GM21360 (cell line): ENCODE results near the gene AGAP1.

ENCODE experiments used
- ATAC-seq: cut with Tn5 transposase; IDR thresholded peaks from one replicate; pipeline ENCODE4 v1.9.1; 2021; ENCODE audit warnings: mild to moderate bottlenecking, moderate library complexity; ENCODE audit not compliant: unreplicated experiment

AGAP1 gene

DNA sequence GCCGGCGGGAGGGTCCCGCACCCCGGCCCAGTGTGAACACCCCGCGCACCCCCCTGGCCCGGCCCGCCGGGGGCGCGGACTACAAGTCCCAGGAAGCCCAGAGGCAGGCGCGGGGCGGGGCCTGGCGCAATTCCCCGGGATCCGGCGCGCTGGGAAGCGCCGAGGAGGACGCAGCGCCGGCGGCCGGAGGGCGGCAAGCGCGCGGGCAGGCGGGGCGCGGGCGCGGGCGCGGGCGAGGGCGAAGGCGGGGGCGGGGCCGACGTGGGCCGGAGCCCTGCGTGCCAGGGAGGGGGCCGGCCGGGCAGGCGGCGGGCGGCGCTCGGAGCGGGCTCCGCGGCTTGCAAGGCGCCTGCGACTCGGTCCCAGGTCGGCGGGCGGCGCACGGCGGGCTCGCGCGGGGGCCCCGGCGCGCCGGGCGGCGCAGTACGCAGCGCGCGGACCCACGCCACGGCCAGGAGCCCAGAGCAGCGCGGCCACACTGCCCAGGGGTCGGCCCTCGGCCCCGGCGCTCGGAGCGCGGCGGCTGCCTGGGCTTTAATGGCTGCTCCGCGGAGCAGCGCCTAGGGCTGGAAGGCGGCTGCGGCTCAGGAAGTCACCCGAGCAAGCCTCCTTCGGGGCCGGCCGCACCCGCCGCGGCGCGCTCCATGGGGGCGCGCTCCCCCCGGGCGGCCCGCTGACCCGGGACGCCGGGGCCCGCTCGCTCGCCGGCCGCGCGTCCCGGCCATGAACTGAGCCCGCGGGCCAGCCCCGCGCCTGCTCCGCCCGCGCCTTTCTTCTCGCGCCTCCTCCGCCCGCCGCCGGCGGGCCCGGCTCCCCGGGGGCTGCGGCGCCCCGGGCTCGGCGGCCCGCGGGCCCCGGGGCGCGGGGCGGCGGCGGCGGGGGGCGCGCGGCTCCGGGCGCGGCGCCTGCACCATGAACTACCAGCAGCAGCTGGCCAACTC lies at the start of gene AGAP1:
TSS of gene AGAP1 (plus strand) at position 269 of the 941 bp plus-strand sequence.
- ATAC-seq = peak; percentile 66

DNA sequence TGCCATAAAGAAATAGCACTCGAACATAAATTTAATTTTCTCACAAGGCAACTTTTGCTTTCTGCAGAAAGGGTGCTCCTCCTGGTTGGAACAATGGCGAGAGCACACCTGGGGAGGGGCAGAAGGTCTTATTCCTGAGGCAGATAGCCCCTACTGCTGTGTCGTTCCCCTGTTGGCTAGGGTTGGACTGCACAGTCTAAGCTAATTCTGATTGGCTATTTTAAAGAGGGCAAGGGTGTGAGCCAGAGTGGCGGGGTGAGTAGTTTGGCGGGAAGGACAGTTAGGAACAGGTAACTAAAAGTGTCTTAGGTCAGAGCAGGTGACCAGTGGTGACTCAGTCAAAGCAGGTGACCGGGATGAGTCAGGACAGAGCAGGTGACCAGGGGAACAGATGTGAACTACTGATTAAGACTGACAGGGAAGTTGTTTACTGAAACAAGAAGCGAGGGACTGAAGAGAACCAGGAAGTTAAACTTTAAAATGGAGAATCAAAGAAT lies 49.7 kb upstream of the AGAP1 start:
- ATAC-seq = no peak

DNA sequence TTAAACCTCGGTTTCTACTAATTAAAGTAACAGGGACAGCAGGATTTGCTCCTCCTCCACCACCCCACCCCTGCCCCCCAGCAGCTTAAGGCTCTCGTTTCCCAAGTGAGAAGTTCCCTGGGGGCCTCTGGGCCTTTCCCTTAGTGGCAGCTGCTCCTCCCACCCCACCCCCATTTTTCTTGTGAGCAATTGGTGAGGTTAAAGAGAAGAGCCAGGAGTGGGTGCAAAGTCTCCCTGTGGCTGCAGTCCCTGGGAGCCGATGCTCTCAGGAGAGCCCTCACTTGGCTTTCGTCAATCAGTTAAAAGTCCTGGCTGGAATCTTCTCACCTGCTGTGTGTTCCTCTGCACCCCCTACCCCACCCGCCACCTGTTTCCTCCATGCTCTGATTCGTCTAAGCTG lies 48.7 kb upstream of the AGAP1 start:
- no peak for ATAC-seq

DNA sequence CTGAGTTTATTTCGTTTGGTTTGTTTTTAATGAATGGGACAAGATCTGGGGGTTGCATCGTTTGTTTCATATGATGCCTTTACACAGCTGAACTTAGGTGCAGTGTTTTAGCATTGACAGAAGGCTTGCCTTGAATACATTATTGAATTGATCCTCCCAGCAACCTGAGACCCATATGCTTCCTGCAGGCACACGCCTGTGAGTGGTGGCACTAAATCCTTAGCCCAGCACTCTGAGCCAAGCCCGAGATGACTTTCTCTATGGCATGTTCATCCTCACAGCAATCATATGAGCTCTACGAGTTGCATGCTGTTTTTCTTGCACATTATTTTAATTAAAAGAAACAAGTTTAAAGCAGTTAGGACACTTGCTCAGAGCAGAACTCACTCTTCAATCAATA lies 47.8 kb upstream of the AGAP1 start:
- no peak for ATAC-seq

DNA sequence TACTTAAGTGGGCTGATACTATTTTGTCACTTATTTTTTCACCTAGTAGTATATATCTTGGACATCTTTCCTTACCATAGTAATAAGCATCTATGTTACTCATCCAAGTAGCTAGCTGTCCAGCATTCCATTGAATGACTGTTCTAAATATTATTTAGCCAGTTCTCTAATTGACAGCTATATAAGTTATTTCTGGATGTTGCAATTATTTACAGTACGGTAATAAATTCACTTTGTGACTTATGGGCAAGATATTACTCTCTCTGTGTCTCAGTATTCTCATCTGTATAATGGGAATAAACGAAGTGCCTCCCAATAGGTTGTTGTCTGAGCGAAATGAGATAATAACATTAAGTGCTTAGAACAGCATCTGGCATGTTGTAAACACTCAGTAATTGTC lies 46.6 kb upstream of the AGAP1 start:
- no peak for ATAC-seq

DNA sequence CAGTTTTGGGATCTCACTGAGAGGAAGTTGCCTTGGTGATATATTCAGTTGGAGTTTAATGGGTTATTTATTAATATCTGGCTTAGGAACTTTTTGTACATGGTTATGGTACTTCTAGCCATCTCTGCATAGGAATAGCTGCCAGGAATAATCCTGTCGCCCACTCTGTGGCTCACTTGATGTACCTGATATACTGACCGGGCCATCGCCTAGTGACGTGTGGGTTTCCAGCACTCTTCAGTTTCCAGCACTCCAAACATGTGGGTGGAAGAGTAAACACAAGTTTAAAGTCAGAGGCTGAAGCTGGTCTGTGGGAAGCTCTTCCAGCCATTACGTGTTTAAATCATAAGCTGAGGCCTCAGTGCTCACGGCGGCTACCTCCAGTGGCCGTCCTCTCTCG lies 44.3 kb upstream of the AGAP1 start:
- ATAC-seq = no peak

DNA sequence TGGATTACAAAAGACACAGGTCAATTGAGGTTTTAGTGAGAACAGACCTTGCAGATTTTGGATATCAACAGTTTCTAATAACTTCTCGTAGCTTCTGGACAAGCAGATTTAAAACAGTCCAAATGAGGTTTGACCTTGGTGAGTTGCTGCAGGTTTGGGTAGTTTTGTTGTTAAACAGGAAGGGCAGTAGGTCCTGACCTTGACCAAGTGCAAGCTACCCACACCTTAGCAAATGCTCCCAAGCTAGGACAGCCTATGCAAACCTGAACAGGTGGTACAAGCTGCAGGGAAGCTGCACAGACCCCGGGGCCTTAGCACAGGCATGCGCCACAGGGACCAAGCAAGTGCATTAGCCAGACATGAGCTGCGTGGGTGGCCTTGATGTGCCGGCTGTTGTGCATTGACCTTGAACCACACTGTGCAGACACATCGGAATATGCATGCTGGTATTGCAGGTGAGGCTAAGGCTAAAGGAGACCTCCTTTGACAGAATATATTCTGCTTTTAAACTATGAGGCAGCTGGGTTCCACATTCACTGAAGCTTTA lies 40.2 kb upstream of the AGAP1 start:
- no peak for ATAC-seq

DNA sequence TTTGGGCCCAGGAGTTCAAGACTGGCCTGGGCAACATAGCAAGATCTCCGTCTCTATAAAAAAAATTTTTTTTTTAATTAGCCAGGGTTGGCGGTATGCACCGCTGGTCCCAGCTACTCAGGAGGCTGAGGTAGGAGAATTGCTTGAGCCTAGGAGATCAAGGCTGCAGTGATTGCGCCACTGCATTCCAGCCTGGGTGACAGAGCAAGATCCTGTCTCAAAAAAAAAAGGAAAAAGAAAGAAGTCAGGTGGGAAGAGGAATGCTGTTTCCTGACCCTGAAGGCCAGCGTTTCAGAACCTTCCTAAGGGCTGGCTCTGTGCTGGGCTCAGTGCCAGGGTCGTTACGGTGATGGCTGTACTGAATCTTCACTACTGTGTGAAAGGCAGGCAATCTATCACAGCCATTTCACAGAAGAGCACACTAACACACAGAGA lies 35.0 kb upstream of the AGAP1 start:
- ATAC-seq = no peak

DNA sequence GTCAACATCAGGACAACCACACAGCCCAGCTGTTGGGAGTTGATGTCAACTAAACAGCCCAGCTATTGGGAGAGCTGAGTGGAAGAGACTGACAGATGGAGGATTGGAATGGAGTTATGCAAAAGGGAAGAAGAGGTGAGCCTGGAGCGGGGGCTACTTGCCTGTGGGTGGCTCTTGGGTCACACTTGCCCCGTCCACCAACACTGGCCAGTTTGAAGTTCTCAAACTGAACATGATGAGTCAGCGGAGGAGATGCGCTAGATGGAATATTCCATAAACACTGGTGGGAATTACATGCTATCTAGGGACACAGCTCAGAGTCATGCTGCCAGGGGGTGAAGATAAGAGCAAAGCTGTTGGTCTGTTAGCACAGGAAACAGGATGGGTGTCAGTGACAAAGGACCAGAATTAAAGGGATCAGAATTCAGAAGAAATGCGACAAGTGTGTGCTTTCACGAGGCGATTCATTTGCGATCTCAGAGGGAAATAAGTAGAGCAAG lies 33.2 kb upstream of the AGAP1 start:
- ATAC-seq = no peak

DNA sequence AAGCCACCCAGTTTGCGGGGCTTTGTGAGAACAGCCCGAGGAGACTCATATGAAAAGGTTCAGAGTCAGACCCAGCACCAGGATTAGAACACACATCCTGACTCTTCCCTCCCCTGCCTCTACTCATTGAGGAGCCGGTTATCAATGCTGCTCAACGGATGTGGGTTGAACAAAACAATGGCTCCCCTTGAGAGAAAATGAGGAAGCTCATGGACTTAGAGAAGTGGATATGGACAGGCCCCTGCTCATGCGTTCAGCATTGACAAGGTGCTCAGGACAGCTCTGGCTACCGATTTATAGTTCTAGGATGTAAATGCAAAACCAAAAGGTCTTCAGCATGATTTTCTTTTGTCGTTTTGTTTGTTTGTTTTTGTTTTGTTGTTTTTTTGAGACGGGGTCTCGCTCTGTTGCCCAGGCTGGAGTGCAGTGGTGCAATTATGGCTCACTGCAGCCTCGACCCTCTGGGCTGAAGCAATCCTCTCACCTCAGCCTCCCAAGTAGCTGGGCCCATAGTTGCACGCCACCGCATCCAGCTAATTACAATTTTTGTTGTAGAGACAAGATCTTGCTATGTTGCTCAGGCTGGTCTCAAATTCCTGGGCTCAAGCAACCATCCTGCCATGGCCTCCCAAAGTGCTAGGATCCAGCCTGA lies 32.0 kb upstream of the AGAP1 start:
- ATAC-seq = no peak

DNA sequence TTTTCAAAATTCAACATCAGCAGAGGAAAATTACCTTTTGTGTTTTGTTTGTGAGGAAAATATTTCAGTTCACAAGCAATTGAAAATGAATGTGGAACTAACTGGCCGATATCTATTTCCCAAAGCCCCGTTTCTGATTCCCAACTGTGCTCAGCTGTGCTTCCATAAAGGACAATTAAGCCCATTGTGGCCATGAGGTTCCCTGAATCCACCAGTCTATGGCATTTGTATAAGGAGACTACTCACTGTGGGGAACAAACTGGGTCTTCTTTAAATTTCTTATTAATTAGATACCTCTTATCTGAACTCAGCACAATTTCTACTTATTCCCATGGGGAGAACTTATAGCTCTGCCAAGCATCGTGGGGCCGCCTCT lies 31.4 kb upstream of the AGAP1 start:
- no peak for ATAC-seq

DNA sequence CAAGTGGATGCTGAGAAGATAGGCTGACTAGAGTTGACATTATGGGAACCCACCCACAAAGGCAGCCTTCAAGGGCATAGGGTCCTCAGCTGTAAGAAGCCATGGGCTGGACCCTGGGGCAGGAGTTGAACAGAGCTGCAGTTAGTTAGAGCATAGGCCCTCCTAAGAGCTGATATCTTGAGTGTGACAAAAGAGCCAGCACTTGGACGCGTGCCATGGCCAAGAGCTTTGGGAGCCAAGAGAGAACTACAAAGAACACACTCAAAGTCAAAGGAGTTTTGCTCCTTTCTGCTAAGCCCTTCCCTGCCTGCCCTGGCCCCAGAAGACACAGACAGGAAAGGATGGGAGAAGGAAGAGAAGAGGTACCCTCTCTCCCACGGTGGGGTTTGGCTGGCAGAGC lies 29.9 kb upstream of the AGAP1 start:
- no peak for ATAC-seq

DNA sequence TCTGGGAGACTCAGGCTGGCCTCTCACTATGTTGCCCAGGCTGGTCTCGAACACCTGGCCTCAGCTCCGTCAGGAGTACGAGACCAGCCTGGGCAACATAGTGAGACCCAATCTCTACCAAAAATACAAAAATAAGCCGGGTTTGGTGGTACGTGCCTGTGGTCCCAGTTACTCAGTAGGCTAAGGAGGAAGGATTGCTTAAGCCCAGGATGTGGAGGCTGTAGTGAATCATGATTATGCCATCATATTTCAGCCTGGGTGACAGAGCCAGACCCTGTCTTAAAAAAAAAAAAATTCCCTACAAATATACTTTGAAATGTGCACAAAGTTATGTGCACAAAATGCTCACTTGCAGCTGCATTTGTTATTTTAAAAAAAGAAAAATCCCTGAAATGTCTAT lies 26.3 kb upstream of the AGAP1 start:
- no peak for ATAC-seq

DNA sequence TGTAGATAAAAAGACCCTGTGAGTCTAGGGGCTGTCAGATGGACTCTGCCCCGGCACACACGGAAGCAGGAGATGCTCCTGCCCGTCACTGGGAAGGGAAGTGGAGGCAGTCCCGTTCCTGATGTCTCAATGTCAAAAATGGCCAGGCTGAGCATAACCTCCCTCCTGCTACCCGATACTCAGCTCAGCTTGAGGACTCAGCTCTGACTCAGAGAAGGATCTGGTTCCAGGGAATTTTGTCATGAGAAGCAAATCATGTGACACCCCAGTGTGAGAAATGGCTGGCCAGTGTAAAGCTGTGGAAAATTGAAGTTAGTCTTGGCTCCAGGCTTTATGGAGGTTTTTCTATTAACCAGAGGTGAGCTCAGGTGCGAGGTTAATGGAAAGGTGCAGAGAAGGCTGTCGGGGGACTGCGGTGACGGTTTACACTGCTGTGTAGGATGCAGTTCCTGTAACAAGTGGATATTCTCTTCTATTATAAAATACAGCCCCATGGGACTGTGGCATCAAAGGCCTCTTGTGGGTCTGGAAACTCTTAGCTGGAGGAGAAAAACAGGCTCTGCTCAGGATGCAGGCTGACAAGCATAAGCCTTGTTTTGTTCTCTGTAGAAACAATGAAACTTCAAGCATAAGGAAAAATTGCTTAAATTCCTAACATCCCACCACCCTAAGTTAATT lies 24.7 kb upstream of the AGAP1 start:
- no peak for ATAC-seq

DNA sequence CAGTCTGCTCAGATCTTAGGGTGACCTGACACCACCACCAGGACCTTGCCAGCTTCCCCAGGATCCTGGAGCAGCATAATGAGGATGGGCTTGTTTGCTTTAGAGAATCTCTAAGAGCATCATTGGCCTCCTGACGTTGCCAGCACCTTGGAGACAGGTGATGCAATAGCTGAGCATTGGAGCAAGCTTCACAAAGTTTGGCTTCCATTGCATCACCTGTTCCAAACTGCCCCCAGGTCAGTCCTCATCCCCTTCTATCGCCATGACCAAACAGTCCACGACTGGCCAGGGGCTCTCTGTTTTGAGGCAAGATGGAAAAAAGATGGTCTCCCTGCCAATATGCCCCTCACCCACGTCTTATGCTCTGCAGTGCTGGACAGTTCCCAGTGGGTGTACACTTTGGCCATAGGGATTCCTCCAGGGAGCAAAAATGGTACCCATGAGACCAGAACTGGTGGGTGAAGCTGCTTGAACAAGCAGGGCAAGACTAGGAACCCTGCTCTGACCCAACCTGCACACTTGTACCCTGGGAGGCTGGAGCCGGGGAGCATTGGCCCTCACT lies 22.6 kb upstream of the AGAP1 start:
- no peak for ATAC-seq

DNA sequence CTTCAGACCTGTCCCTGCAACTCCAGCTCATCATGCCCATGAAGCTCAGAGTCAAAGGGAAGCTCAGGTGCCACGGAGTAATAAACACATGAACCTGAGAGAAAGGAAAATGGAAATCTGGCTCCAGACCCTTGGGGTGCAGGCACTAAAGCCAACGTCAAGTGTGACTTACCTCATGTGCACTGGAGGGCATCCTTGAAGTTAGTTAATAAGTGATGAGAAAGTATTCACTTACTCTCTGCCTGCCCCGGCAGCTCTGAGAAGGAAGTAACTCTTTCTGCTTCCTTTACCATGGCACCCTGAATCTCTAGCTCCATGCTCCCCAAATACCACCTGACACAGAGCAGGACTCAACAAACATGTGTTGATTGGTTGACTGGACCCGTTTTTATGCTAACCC lies 21.4 kb upstream of the AGAP1 start:
- ATAC-seq = no peak

DNA sequence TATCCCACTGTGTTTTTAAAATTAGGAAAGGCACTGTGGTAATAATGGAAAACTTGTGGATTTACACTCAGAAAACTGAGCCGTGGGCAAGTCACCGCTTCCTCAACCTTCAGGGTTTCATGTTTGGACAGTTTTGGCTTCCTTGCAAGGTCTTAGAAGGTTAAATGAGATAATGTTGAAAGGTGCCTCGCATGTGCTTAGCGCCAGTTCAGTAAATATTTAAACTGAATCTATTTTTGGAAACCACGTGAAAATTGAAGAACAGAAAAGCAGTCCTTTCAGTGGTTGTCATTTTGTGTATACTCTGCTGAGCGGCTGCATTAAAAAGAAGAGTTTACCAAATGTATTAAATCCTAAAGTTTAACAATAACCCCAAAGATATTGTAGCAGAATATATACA lies 15.2 kb upstream of the AGAP1 start:
- no peak for ATAC-seq

DNA sequence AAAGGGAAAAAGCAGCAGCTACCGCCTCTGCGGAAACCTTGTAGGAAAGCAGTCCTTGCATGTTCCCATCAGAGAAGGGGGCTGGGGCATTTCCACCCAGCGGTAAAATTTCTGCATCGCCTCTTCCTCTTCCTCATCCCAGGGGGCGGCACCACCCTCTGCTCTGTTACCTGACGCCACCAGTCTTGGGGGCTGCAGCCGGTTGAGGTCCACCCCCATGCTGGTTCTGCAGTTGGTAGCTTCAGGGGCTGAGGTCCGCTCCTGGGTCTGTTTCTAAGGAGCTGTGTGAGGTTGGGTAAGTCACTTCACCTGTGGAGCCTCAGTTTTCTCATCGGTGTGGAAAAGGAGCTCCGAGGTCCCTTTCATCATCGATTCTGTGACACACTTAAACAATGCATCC lies 14.2 kb upstream of the AGAP1 start:
- ATAC-seq = no peak

DNA sequence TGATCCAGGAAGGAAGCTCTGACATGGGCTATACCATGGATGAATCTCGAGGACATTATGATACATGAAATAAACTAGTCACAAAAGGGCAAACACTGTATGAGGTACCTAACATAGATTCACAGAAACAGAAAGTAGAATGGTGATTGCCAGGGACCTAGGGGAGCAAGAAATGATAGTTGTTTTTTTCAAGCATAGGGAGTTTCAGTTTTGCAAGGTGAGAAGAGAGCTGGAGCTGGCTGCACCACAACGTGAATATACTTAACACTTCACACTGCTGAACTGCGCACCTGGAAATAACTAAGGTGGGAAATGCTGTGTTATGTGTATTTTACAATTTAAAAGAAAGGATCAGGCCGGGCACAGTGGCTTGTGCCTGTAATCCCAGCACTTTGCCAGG lies 13.2 kb upstream of the AGAP1 start:
- no peak for ATAC-seq

DNA sequence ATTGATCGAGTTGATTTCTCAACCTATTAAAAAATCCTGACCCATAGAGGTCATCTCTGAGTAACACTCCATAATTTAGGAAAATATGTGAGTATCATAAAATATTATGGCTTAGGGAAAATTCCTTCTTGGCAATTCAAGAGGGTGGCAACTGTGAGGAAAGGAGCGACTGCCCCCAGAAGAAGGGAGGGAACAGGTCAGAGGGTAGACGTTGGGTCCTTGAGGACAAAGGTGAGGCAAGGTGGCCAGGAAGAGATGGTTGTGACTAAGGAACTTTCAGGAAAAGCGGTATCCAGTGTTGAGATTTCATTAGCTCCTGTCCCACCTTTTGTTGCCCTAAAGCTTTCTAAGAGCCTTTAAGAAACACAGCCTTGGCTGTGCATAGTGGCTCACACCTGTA lies 10.5 kb upstream of the AGAP1 start:
- ATAC-seq = no peak

DNA sequence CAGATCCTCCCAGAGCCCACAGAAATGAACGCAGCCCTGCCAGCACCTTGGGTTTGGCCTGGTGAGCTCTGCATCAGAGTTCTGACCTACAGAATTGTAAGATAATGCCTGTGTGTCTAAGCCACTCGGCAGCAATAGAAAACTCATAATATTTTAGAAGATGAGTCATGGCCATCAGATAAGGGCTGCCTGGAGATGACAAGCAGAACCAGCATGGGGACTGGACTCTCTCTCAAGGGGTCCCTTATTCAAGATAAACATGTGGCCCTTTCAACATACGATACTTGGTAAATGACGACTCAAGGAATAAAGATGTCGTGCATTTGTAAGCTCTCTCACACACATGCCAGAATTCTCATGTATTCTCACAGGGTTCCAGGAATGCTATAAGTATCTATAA lies 8.5 kb upstream of the AGAP1 start:
- no peak for ATAC-seq
